ENCODE results near the gene NUFIP1. TPM values are rescaled to one million over a fixed set of nuclear protein-coding genes. Genes with fewer than 3 reads are reported as not detected.

The NUFIP1 gene
- total and polyA plus RNA-seq, 2 of the 8 experiments (the other 6 are each of a cell fraction or from before 2014, with no cell fraction given) = 4.6 to 16.6 TPM

- TF ChIP-seq, protein P1, sequence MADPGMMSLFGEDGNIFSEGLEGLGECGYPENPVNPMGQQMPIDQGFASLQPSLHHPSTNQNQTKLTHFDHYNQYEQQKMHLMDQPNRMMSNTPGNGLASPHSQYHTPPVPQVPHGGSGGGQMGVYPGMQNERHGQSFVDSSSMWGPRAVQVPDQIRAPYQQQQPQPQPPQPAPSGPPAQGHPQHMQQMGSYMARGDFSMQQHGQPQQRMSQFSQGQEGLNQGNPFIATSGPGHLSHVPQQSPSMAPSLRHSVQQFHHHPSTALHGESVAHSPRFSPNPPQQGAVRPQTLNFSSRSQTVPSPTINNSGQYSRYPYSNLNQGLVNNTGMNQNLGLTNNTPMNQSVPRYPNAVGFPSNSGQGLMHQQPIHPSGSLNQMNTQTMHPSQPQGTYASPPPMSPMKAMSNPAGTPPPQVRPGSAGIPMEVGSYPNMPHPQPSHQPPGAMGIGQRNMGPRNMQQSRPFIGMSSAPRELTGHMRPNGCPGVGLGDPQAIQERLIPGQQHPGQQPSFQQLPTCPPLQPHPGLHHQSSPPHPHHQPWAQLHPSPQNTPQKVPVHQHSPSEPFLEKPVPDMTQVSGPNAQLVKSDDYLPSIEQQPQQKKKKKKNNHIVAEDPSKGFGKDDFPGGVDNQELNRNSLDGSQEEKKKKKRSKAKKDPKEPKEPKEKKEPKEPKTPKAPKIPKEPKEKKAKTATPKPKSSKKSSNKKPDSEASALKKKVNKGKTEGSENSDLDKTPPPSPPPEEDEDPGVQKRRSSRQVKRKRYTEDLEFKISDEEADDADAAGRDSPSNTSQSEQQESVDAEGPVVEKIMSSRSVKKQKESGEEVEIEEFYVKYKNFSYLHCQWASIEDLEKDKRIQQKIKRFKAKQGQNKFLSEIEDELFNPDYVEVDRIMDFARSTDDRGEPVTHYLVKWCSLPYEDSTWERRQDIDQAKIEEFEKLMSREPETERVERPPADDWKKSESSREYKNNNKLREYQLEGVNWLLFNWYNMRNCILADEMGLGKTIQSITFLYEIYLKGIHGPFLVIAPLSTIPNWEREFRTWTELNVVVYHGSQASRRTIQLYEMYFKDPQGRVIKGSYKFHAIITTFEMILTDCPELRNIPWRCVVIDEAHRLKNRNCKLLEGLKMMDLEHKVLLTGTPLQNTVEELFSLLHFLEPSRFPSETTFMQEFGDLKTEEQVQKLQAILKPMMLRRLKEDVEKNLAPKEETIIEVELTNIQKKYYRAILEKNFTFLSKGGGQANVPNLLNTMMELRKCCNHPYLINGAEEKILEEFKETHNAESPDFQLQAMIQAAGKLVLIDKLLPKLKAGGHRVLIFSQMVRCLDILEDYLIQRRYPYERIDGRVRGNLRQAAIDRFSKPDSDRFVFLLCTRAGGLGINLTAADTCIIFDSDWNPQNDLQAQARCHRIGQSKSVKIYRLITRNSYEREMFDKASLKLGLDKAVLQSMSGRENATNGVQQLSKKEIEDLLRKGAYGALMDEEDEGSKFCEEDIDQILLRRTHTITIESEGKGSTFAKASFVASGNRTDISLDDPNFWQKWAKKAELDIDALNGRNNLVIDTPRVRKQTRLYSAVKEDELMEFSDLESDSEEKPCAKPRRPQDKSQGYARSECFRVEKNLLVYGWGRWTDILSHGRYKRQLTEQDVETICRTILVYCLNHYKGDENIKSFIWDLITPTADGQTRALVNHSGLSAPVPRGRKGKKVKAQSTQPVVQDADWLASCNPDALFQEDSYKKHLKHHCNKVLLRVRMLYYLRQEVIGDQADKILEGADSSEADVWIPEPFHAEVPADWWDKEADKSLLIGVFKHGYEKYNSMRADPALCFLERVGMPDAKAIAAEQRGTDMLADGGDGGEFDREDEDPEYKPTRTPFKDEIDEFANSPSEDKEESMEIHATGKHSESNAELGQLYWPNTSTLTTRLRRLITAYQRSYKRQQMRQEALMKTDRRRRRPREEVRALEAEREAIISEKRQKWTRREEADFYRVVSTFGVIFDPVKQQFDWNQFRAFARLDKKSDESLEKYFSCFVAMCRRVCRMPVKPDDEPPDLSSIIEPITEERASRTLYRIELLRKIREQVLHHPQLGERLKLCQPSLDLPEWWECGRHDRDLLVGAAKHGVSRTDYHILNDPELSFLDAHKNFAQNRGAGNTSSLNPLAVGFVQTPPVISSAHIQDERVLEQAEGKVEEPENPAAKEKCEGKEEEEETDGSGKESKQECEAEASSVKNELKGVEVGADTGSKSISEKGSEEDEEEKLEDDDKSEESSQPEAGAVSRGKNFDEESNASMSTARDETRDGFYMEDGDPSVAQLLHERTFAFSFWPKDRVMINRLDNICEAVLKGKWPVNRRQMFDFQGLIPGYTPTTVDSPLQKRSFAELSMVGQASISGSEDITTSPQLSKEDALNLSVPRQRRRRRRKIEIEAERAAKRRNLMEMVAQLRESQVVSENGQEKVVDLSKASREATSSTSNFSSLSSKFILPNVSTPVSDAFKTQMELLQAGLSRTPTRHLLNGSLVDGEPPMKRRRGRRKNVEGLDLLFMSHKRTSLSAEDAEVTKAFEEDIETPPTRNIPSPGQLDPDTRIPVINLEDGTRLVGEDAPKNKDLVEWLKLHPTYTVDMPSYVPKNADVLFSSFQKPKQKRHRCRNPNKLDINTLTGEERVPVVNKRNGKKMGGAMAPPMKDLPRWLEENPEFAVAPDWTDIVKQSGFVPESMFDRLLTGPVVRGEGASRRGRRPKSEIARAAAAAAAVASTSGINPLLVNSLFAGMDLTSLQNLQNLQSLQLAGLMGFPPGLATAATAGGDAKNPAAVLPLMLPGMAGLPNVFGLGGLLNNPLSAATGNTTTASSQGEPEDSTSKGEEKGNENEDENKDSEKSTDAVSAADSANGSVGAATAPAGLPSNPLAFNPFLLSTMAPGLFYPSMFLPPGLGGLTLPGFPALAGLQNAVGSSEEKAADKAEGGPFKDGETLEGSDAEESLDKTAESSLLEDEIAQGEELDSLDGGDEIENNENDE (IDR thresholded peaks at IDR 0.05; ENCODE audit: insufficient replicate concordance, low read length) = no peak
- TF ChIP-seq ATF2 (IDR thresholded peaks at IDR 0.05; ENCODE audit: low read length) (no peak), KDM1A (IDR thresholded peaks at IDR 0.05; ENCODE audit: borderline replicate concordance, low read length) (no peak), SUZ12 (IDR thresholded peaks at IDR 0.05; ENCODE audit: low read length) (no peak), CBX8 (IDR thresholded peaks at IDR 0.05; ENCODE audit: borderline replicate concordance, low read depth, low read length) (no peak), SP1 (IDR thresholded peaks at IDR 0.05; ENCODE audit: low read depth, low read length) (no peak)
These were observed 70.8 kb downstream of the NUFIP1 start (continued) for GRCh38 chr13:44918326-44919103.
